K562 (cell line): Measurements from ENCODE around the gene ERBB3. TPM values are rescaled to one million over a fixed set of nuclear protein-coding genes. Genes with fewer than 3 reads are reported as not detected.

Experiments
- CTBP1 ChIP-seq: fragments of 450-650 bp; IDR thresholded peaks from 2 replicates; pipeline ENCODE4 v1.6.1; 2016; ENCODE audit warnings: borderline replicate concordance
- FOS ChIP-seq: IDR thresholded peaks from 3 replicates; pipeline ENCODE4 v1.6.1; 2011; ENCODE audit not compliant: insufficient read length; ENCODE audit errors: extremely low read depth
- GABPB1 ChIP-seq: sonication (generic); formaldehyde crosslinking; IDR thresholded peaks from 2 replicates; pipeline ENCODE4 v1.8.0; 2022; ENCODE audit warnings: mild to moderate bottlenecking, missing genetic modification reagents
- ILF3 ChIP-seq: fragments of 450-650 bp; IDR thresholded peaks from 2 replicates; pipeline ENCODE4 v1.6.1; 2018; ENCODE audit warnings: antibody characterized with exemption, mild to moderate bottlenecking, moderate library complexity, borderline replicate concordance
- KAT2B ChIP-seq: IDR thresholded peaks from one replicate; pipeline ENCODE4 v1.6.1; 2012; ENCODE audit warnings: low read depth, mild to moderate bottlenecking, control low read depth, inconsistent platforms, low read length, moderate library complexity
- L3MBTL2 ChIP-seq: fragments of 450-650 bp; IDR thresholded peaks from 2 replicates; pipeline ENCODE4 v1.6.1; 2016; ENCODE audit warnings: mild to moderate bottlenecking, moderate library complexity
- MAFG ChIP-seq: fragments of 450-650 bp; conservative IDR thresholded peaks from 2 replicates; pipeline ENCODE4 v1.6.1; 2016; ENCODE audit warnings: missing genetic modification characterization, missing compliant biosample characterization
- PRMT5 ChIP-seq: sonication (generic); formaldehyde crosslinking; IDR thresholded peaks from 2 replicates; pipeline ENCODE4 v1.5.0; 2020; ENCODE audit warnings: missing genetic modification reagents
- SMAD2 ChIP-seq: fragments of 150-350 bp; IDR thresholded peaks from 2 replicates; pipeline ENCODE4 v1.6.1; 2014; ENCODE audit warnings: low read depth, mild to moderate bottlenecking, low read length
- SMARCB1 ChIP-seq: IDR thresholded peaks from 2 replicates; pipeline ENCODE4 v1.6.1; 2011; ENCODE audit warnings: improper control_type of control experiment, low read depth; ENCODE audit not compliant: insufficient read length
- STAT5A ChIP-seq: IDR thresholded peaks from 2 replicates; pipeline ENCODE4 v1.6.1; 2012; ENCODE audit warnings: low read length, inconsistent platforms, borderline replicate concordance
- ZFPM2 ChIP-seq: fragments of 250-450 bp; sonication (Bioruptor Pico); IDR thresholded peaks from 2 replicates; pipeline ENCODE4 v1.5.1; 2022; ENCODE audit warnings: mild to moderate bottlenecking
- ZNF140 ChIP-seq: fragments of 250-450 bp; sonication (Bioruptor Pico); IDR thresholded peaks from 2 replicates; pipeline ENCODE4 v1.8.0; 2021; ENCODE audit warnings: moderate library complexity, mild to moderate bottlenecking, inconsistent platforms
- ZNF175 ChIP-seq: fragments of 200-800 bp; sonication (Bioruptor generic); IDR thresholded peaks from 2 replicates; pipeline ENCODE4 v1.6.1; 2016; ENCODE audit warnings: low read depth, mild to moderate bottlenecking, missing genetic modification characterization, missing compliant biosample characterization
- ZNF217 ChIP-seq: sonication (generic); formaldehyde crosslinking; IDR thresholded peaks from 2 replicates; pipeline ENCODE4 v1.8.0; 2022; ENCODE audit warnings: mild to moderate bottlenecking, missing genetic modification reagents
- ZNF57 ChIP-seq: fragments of 450-650 bp; formaldehyde crosslinking; IDR thresholded peaks from 2 replicates; pipeline ENCODE4 v1.4.0; 2020; ENCODE audit warnings: mild to moderate bottlenecking, moderate library complexity
- ZNF778 ChIP-seq: fragments of 450-650 bp; formaldehyde crosslinking; IDR thresholded peaks from 2 replicates; pipeline ENCODE4 v1.4.0; 2020; ENCODE audit warnings: mild to moderate bottlenecking, moderate library complexity
- ZSCAN29 ChIP-seq: fragments of 450-650 bp; IDR thresholded peaks from 2 replicates; pipeline ENCODE4 v1.6.1; 2017
- polyA plus RNA-seq, 8 experiments: library from polyadenylated mRNA; depleted of rRNA in 4 of 8; stranded (reverse) in 5 of 8; unstranded in 3 of 8; fragments of >200 nt; fragmentation: Nextera tagmentation in 2 of 8; fragmentation: Illumina TruSeq in 1 of 8; extraction: Ambion mirVana in 2 of 8; extraction: Trizol in 1 of 8; gene quantifications; 2 replicates each; pipeline versions ENCODE4 v1.2.1 to v1.2.3, GENCODE V29; 2011 to 2014; ENCODE audit warnings: inconsistent platforms in 1 of 8, missing spikeins in 1 of 8
- total RNA-seq, 7 experiments: library from RNA; depleted of rRNA in 6 of 7; stranded (reverse); fragments of >200 nt in 6 of 7; fragmentation: Illumina TruSeq in 2 of 7; extraction: Trizol in 2 of 7; gene quantifications; 2 replicates each; pipeline versions ENCODE4 v1.2.1 to v1.2.3, GENCODE V29; 2011 to 2021; ENCODE audit warnings: low replicate concordance in 1 of 7
- TF ChIP-seq, protein P1 (sequence below): sonication (generic); formaldehyde crosslinking; IDR thresholded peaks from 2 replicates; pipeline ENCODE4 v1.8.0; 2022; ENCODE audit warnings: mild to moderate bottlenecking, missing genetic modification reagents
- TF ChIP-seq, protein P2 (sequence below): fragments of 250-450 bp; sonication (Bioruptor Pico); IDR thresholded peaks from 2 replicates; pipeline ENCODE4 v1.8.0; 2022; ENCODE audit warnings: moderate library complexity, mild to moderate bottlenecking, inconsistent platforms
- TF ChIP-seq, protein P3 (sequence below): fragments of 450-650 bp; formaldehyde crosslinking; IDR thresholded peaks from 2 replicates; pipeline ENCODE4 v1.4.0; 2022; ENCODE audit warnings: missing genetic modification characterization
- TF ChIP-seq, protein P4 (sequence below): fragments of 450-650 bp; conservative IDR thresholded peaks from 2 replicates; pipeline ENCODE4 v1.6.1; 2016; ENCODE audit warnings: missing genetic modification characterization, low read depth, mild to moderate bottlenecking, control low read depth, missing compliant biosample characterization

The ERBB3 gene
- total and polyA plus RNA-seq, 9 of the 15 experiments (the other 6 are each of a cell fraction or from before 2014, with no cell fraction given), result 1.5 to 5.4 (median 3.8) TPM

DNA sequence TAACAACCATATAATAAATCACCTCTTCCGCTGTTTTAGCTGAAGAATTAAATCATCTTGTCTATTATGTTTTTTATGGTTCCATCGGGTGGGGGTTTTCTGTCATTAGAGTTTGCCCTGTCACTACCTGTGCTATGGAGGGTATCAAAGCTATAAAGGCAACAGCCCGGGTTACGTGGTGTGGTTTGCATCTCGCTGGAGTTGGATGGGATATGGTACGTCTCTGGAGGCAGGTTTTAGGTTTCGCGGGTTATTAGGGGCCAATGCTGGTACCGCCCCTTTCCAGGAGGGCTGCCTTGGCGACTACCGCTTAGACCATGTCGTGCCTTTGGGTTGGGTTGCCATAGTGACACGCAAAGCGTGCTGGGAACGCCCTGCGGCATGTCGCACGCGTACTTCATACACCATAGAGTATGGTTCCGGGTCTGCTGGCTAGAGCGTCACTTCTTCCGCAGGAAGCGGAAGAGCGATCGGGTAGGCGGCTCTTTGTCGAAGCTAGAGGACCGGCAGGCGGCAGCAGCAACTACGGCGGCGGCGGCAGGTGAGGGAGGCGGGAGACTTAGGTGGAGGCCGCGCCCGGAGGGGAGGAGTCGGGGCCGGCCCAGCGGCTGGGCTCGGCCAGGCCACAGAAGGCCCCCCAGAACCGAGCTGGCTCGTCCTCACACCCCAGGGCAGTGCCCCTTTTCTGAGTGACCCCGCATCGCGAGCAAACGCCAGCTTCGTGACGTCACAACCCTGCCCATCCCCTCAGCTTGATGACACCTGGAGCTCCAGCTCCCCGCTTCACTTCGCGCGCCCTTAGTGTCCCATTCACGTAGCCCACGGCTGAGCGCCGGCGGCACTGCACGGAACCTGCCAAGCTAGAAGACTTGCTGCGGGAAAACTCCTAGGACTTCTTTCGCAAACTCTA, 38.1 kb downstream of the ERBB3 start, which contains the start of gene ZC3H10 (continued):
- TF ChIP-seq, protein P1, sequence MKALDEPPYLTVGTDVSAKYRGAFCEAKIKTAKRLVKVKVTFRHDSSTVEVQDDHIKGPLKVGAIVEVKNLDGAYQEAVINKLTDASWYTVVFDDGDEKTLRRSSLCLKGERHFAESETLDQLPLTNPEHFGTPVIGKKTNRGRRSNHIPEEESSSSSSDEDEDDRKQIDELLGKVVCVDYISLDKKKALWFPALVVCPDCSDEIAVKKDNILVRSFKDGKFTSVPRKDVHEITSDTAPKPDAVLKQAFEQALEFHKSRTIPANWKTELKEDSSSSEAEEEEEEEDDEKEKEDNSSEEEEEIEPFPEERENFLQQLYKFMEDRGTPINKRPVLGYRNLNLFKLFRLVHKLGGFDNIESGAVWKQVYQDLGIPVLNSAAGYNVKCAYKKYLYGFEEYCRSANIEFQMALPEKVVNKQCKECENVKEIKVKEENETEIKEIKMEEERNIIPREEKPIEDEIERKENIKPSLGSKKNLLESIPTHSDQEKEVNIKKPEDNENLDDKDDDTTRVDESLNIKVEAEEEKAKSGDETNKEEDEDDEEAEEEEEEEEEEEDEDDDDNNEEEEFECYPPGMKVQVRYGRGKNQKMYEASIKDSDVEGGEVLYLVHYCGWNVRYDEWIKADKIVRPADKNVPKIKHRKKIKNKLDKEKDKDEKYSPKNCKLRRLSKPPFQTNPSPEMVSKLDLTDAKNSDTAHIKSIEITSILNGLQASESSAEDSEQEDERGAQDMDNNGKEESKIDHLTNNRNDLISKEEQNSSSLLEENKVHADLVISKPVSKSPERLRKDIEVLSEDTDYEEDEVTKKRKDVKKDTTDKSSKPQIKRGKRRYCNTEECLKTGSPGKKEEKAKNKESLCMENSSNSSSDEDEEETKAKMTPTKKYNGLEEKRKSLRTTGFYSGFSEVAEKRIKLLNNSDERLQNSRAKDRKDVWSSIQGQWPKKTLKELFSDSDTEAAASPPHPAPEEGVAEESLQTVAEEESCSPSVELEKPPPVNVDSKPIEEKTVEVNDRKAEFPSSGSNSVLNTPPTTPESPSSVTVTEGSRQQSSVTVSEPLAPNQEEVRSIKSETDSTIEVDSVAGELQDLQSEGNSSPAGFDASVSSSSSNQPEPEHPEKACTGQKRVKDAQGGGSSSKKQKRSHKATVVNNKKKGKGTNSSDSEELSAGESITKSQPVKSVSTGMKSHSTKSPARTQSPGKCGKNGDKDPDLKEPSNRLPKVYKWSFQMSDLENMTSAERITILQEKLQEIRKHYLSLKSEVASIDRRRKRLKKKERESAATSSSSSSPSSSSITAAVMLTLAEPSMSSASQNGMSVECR, result peak; percentile 97
- TF ChIP-seq ZNF778 (CRISPR knock-in tag) (no peak), GABPB1 (CRISPR knock-in tag) (peak; percentile 97), ZSCAN29 (peak; percentile 70; the same call in 1 of the 2 replicates), KAT2B (no peak), L3MBTL2 (peak; percentile 81), FOS (no peak), ZNF217 (CRISPR knock-in tag) (no peak), ZNF57 (no peak), SMARCB1 (no peak), PRMT5 (no peak), ILF3 (peak; percentile 98), STAT5A (peak; percentile 58; the same call in 1 of the 2 replicates), CTBP1 (peak; percentile 96), MAFG (tag) (no peak), ZNF175 (CRISPR knock-in tag) (no peak), ZNF140 (no peak), ZFPM2 (no peak), SMAD2 (no peak)
- TF ChIP-seq, protein P2, sequence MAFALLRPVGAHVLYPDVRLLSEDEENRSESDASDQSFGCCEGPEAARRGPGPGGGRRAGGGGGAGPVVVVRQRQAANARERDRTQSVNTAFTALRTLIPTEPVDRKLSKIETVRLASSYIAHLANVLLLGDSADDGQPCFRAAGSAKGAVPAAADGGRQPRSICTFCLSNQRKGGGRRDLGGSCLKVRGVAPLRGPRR (CRISPR knock-in tag), result no peak
- TF ChIP-seq, protein P3, sequence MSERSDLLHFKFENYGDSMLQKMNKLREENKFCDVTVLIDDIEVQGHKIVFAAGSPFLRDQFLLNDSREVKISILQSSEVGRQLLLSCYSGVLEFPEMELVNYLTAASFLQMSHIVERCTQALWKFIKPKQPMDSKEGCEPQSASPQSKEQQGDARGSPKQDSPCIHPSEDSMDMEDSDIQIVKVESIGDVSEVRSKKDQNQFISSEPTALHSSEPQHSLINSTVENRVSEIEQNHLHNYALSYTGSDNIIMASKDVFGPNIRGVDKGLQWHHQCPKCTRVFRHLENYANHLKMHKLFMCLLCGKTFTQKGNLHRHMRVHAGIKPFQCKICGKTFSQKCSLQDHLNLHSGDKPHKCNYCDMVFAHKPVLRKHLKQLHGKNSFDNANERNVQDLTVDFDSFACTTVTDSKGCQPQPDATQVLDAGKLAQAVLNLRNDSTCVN, result peak; percentile 98; the same call in 1 of the 2 replicates
- TF ChIP-seq, protein P4, sequence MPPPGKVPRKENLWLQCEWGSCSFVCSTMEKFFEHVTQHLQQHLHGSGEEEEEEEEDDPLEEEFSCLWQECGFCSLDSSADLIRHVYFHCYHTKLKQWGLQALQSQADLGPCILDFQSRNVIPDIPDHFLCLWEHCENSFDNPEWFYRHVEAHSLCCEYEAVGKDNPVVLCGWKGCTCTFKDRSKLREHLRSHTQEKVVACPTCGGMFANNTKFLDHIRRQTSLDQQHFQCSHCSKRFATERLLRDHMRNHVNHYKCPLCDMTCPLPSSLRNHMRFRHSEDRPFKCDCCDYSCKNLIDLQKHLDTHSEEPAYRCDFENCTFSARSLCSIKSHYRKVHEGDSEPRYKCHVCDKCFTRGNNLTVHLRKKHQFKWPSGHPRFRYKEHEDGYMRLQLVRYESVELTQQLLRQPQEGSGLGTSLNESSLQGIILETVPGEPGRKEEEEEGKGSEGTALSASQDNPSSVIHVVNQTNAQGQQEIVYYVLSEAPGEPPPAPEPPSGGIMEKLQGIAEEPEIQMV (tag), result no peak
